Fibroblast of mammary gland (primary cell): Measurements from ENCODE around the gene AP2M1.

ENCODE experiments used
- DNase-seq: peaks from one replicate; pipeline ENCODE4 v3.0.0-alpha.2; 2010; ENCODE audit warnings: low read depth
- H3K4me3 ChIP-seq: 2 replicates; pipeline ENCODE4 v1.5.1; 2011; ENCODE audit warnings: low read depth, mild to moderate bottlenecking, low read length, moderate library complexity; ENCODE audit not compliant: control insufficient read depth
- TF ChIP-seq, protein P1 (sequence below): conservative IDR thresholded peaks from 2 replicates; pipeline ENCODE4 v1.5.1; 2011; ENCODE audit warnings: low read depth, low read length, inconsistent platforms; ENCODE audit not compliant: control insufficient read depth, insufficient read depth

AP2M1 gene

DNA sequence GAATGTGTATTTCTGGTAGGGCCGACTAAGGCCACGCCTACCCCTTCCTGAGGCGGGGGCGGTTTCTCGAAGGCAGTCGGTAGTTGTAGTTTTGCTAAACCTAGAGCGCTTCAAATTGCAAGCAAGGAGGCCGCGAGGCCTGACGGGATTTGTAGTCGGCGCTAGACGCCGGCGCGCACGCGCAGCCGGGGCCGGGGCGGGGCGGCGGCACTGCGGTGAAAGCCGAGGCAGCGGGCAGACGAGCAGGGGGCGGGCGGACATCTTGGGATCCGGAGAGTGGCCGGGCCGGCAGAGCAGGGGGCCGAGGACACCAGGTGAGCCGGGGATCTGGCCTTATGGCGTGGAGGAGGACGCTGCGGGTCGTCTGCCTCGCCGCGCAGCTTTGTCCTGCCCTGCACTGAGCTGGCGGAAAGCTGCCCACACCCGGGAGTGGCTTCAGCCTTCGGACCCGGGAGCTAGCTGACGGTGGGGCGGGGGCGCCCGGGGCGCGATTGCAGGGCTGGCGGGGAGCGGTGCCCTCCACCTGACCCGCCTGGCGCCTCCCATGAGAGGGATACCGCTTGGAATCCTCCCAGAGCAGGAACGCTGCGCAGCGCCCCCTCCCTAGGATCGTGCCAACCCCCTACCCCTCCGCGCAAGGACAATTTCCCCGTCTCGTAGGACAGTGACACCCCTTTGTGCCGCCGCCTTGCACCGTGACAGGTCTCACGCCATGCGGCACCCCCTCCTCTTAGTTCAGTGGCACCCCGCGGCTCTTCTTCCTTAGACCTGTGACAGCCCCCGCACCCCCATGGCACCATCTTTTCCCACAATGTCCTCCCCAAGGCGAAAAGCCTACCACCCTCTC lies at the start of gene AP2M1:
TSS of gene AP2M1 (plus strand) at position 210 of the 847 bp plus-strand sequence. CDS start 2,139 bp downstream, outside the sequence.
- H3K4me3 ChIP-seq: peak within 1 kb of the TSS; percentile 91
- DNase-seq: peak; percentile 99
- TF ChIP-seq, protein P1, sequence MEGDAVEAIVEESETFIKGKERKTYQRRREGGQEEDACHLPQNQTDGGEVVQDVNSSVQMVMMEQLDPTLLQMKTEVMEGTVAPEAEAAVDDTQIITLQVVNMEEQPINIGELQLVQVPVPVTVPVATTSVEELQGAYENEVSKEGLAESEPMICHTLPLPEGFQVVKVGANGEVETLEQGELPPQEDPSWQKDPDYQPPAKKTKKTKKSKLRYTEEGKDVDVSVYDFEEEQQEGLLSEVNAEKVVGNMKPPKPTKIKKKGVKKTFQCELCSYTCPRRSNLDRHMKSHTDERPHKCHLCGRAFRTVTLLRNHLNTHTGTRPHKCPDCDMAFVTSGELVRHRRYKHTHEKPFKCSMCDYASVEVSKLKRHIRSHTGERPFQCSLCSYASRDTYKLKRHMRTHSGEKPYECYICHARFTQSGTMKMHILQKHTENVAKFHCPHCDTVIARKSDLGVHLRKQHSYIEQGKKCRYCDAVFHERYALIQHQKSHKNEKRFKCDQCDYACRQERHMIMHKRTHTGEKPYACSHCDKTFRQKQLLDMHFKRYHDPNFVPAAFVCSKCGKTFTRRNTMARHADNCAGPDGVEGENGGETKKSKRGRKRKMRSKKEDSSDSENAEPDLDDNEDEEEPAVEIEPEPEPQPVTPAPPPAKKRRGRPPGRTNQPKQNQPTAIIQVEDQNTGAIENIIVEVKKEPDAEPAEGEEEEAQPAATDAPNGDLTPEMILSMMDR: no peak

DNA sequence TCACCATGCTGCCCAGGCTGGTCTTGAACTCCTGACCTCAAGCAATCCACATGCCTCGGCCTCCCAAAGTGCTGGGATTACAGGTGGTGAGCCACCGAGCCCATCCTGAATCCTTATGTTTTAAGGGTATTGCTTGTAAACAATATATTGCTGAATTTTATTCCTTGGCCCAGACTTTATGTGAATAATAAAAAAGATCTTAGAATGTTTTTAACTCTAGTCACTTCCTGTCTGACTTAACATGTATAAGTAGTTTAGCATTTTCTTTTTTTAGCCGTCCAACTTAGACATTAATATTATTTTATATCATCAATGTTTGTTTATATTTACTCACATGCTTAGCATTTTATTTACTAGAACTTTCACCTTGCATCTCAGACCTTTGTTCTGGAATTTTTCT lies 48.6 kb upstream of the AP2M1 start:
- TF ChIP-seq, protein P1: no peak
- no peak for DNase-seq
- no peak overlapping the region for H3K4me3 ChIP-seq

DNA sequence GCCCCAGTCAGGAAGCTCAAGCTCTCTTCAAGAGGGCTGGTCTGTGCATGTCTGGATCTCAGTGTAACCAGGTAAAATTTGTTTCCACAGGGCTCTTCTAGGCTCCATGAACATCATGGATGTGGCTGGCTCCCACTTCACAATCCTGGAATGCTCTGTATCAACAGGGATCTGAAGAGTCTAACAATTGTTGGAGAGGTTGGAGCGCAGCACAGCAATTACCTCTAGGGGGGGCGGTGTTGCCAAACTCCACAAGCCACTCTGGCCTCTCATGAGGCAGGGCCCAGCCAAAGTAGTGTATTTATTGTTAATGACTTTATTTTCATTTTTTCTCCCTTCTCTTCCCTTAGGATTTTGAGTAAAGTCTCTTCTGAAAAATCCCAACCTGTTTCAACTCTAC lies 45.6 kb upstream of the AP2M1 start:
- TF ChIP-seq, protein P1: peak; percentile 43
- peak; percentile 58 for DNase-seq
- no peak overlapping the region for H3K4me3 ChIP-seq

DNA sequence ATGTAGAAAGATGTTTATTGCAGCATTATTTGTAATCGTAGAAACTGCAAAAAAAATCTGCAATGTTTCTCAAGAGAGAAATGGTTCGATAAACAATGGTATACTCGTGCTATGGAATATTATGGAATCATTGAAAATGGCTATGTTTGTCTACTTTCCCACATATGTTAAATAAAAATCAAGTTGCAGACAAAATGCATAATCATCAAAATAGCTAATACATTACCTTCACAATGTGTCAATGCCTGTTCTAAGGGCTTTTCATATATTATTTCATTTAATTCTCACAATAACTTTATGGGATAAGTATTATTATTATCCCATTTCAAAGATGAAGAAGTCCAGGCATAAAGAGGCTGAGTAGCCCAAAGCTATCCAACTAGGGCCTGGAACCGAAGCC lies 41.7 kb upstream of the AP2M1 start:
- TF ChIP-seq, protein P1: no peak
- DNase-seq: no peak
- no peak overlapping the region for H3K4me3 ChIP-seq

DNA sequence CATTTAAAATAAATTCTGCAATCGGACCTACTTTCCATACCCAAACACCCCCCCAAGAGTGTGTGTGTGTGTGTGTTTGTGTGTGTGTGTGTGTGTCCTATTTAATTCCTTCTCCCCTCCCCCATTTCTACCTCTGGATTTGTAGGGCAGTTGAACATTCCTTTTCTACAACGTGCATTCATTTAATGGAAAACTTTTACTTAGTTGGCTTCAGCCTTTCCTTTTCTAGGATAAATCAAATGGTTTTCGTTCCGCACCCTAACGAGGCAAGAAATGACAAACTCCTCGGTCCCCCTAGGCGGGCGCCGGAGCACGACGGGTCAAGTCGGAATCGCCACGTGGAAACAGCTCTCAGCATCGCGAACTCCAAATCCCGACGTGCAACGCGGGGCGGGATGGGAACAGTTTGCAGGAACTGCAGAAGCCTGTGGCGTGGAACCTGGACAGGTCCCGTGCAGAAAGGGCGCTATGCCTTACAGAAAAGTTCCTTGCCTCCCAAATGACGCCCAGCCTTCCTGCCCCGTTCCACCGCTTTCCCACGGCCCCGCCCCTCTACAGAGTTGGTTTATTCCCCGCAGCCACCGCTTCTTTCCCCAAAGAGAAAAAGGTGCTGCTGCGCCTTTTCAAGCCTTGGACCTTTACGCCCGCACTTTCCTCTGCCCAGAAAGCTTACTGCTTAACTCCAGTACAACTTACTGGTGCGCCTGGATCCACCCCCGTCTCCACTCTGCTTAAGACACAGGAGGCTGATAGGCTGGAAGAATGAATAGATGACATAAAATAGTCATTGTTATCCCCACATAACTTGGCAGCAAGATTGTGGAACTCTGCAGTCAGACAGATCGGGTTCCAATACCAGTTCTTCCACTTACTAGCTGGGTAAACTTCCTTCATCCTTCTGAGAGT lies 40.6 kb upstream of the AP2M1 start:
- TF ChIP-seq, protein P1: no peak
- peak overlapping the region; percentile 92 for H3K4me3 ChIP-seq
- peak; percentile 77 for DNase-seq

DNA sequence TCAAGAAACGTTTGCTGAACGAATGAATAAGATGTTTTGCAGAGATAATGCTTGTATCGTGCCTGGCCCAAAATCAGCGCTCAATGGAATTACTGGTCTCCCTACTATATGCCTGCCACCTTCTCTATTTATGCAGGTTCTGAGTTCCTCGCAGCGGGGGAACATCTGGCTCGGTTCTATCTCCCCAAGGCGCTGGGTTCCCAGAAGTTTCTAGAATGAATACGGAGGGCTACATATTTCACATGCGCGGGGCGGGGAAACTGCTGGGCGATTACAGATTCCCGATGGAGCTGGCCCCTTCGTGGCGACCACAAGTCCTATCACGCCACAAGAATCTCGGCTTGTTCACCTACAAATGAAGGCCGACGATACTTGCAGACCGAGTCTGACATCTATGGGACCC lies 39.9 kb upstream of the AP2M1 start:
- peak overlapping the region; percentile 92 for H3K4me3 ChIP-seq
- TF ChIP-seq, protein P1: no peak
- no peak for DNase-seq
